ENCODE data around the gene TMEM131L.
"Not testable (repeated sequence)": the region's sequence is repeated elsewhere in the genome, so short reads cannot be mapped to it uniquely, and the experiment has no call there.

Gene TMEM131L

GRCh38 chr4:153541456-153542096 is 75.4 kb downstream of the TMEM131L start:
- DNase-seq (ENCODE audit: low read depth, low spot score): no peak

- DNase-seq (ENCODE audit: low read depth, low spot score): no peak
These were observed 76.0 kb downstream of the TMEM131L start for GRCh38 chr4:153542131-153542530.

GRCh38 chr4:153542834-153543233 is 76.7 kb downstream of the TMEM131L start:
- no peak for DNase-seq (ENCODE audit: low read depth, low spot score)

- DNase-seq (ENCODE audit: low read depth, low spot score): no peak
These were observed 77.2 kb downstream of the TMEM131L start for GRCh38 chr4:153543351-153543750.

- DNase-seq (ENCODE audit: low read depth, low spot score): no peak
These were observed 79.7 kb downstream of the TMEM131L start for GRCh38 chr4:153545822-153546221.

- no peak for DNase-seq (ENCODE audit: low read depth, low spot score)
These were observed 80.1 kb downstream of the TMEM131L start for GRCh38 chr4:153546280-153546679.

- DNase-seq (ENCODE audit: low read depth, low spot score): no peak
These were observed 81.4 kb downstream of the TMEM131L start for GRCh38 chr4:153547520-153547919.

GRCh38 chr4:153548907-153549306 is 82.7 kb downstream of the TMEM131L start:
- DNase-seq (ENCODE audit: low read depth, low spot score): not testable (repeated sequence)

- DNase-seq (ENCODE audit: low read depth, low spot score): no peak
These were observed 83.2 kb downstream of the TMEM131L start for GRCh38 chr4:153549405-153549804.

- no peak for DNase-seq (ENCODE audit: low read depth, low spot score)
These were observed 87.1 kb downstream of the TMEM131L start for GRCh38 chr4:153553155-153553818.

- no peak for DNase-seq (ENCODE audit: low read depth, low spot score)
These were observed 87.6 kb downstream of the TMEM131L start for GRCh38 chr4:153553819-153554170.

- no peak for DNase-seq (ENCODE audit: low read depth, low spot score)
These were observed 89.7 kb downstream of the TMEM131L start for GRCh38 chr4:153555730-153556434.

GRCh38 chr4:153556435-153556815 is 90.3 kb downstream of the TMEM131L start:
- DNase-seq (ENCODE audit: low read depth, low spot score): no peak

GRCh38 chr4:153560908-153561307 is 94.7 kb downstream of the TMEM131L start:
- no peak for DNase-seq (ENCODE audit: low read depth, low spot score)

- DNase-seq (ENCODE audit: low read depth, low spot score): no peak
These were observed 98.7 kb downstream of the TMEM131L start for GRCh38 chr4:153564630-153565525.

GRCh38 chr4:153566631-153567150 is 100.5 kb downstream of the TMEM131L start:
- DNase-seq (ENCODE audit: low read depth, low spot score): no peak

GRCh38 chr4:153567660-153568059 is 101.5 kb downstream of the TMEM131L start:
- DNase-seq (ENCODE audit: low read depth, low spot score): not testable (repeated sequence)

GRCh38 chr4:153570228-153570973 is 104.2 kb downstream of the TMEM131L start:
- no peak for DNase-seq (ENCODE audit: low read depth, low spot score)

GRCh38 chr4:153571006-153571545 is 104.9 kb downstream of the TMEM131L start:
- no peak for DNase-seq (ENCODE audit: low read depth, low spot score)

- DNase-seq (ENCODE audit: low read depth, low spot score): no peak
These were observed 106.4 kb downstream of the TMEM131L start for GRCh38 chr4:153572609-153573008.

- DNase-seq (ENCODE audit: low read depth, low spot score): no peak
These were observed 107.1 kb downstream of the TMEM131L start for GRCh38 chr4:153573221-153573620.

Data from activated CD4-positive, CD25-positive, alpha-beta regulatory T cell treated with anti-CD3 and anti-CD28 coated beads, Interleukin-2, amount 50 U/mL, for 16 hours (primary cell).